GM23338 (cell line): ENCODE results near the gene RTF1. TPM values are rescaled to one million over a fixed set of nuclear protein-coding genes. Genes with fewer than 3 reads are reported as not detected.
"Not testable (repeated sequence)": the region's sequence is repeated elsewhere in the genome, so short reads cannot be mapped to it uniquely, and the experiment has no call there.

ENCODE experiments used
- ATAC-seq: fragments of 200-7000 bp; cut with Tn5 transposase; 3 replicates; pipeline ENCODE4 v1.9.1; 2020
- DNase-seq: peaks from one replicate; pipeline ENCODE4 v3.0.0-alpha.2; 2015; ENCODE audit warnings: low spot score
- H2AFZ ChIP-seq: fragments of 200-600 bp; sonication (generic); 2 replicates; pipeline ENCODE4 v1.8.0; 2016; ENCODE audit warnings: antibody characterized with exemption, mild to moderate bottlenecking, moderate library complexity
- H3F3A ChIP-seq: fragments of 200-600 bp; sonication (generic); replicated peaks from 2 replicates; pipeline ENCODE4 v1.8.0; 2017; ENCODE audit warnings: antibody characterized with exemption, mixed run types, low read depth
- H3K27ac ChIP-seq: fragments of 200-600 bp; sonication (generic); 2 replicates; pipeline ENCODE4 v1.6.1; 2016; ENCODE audit warnings: low read depth
- H3K27me3 ChIP-seq: fragments of 200-600 bp; sonication (generic); 2 replicates; pipeline ENCODE4 v1.8.0; 2016; ENCODE audit warnings: mild to moderate bottlenecking, mixed run types, moderate library complexity; ENCODE audit not compliant: insufficient read depth
- H3K36me3 ChIP-seq: fragments of 200-600 bp; sonication (generic); 2 replicates; pipeline ENCODE4 v1.8.0; 2016; ENCODE audit warnings: mild to moderate bottlenecking; ENCODE audit not compliant: insufficient read depth
- H3K4me1 ChIP-seq: fragments of 200-600 bp; sonication (generic); 2 replicates; pipeline ENCODE4 v1.8.0; 2016; ENCODE audit warnings: mild to moderate bottlenecking, moderate library complexity; ENCODE audit not compliant: insufficient read depth
- H3K4me2 ChIP-seq: fragments of 200-600 bp; sonication (generic); 2 replicates; pipeline ENCODE4 v1.7.1; 2017; ENCODE audit warnings: mixed run types
- H3K4me3 ChIP-seq: fragments of 200-600 bp; sonication (generic); 2 replicates; pipeline ENCODE4 v1.6.1; 2016; ENCODE audit warnings: mixed run types
- H3K79me2 ChIP-seq: fragments of 200-600 bp; sonication (generic); replicated peaks from 2 replicates; pipeline ENCODE4 v1.8.0; 2017; ENCODE audit warnings: mild to moderate bottlenecking; ENCODE audit not compliant: insufficient read depth
- H3K9me2 ChIP-seq: fragments of 200-600 bp; sonication (generic); 2 replicates; pipeline ENCODE4 v1.8.0; 2017; ENCODE audit not compliant: insufficient read depth
- H4K20me1 ChIP-seq: fragments of 200-600 bp; sonication (generic); replicated peaks from 2 replicates; pipeline ENCODE4 v1.8.0; 2017; ENCODE audit warnings: mild to moderate bottlenecking; ENCODE audit not compliant: insufficient read depth
- H3K27ac Mint-ChIP-seq: 2 replicates; pipeline ENCODE4 v1.8.0; 2020; ENCODE audit warnings: inconsistent platforms, mild to moderate bottlenecking, moderate library complexity, mixed read lengths
- H3K27me3 Mint-ChIP-seq: 3 replicates; pipeline ENCODE4 v1.8.0; 2022; ENCODE audit warnings: low read depth, mild to moderate bottlenecking, moderate library complexity, mixed read lengths, inconsistent platforms; ENCODE audit not compliant: insufficient read depth, poor library complexity
- H3K36me3 Mint-ChIP-seq: 3 replicates; pipeline ENCODE4 v1.8.0; 2021; ENCODE audit warnings: low read depth, mild to moderate bottlenecking, inconsistent platforms, moderate library complexity, mixed read lengths
- H3K4me1 Mint-ChIP-seq: 3 replicates; pipeline ENCODE4 v1.8.0; 2020; ENCODE audit warnings: mild to moderate bottlenecking, inconsistent platforms, mixed read lengths
- H3K4me3 Mint-ChIP-seq: 3 replicates; pipeline ENCODE4 v1.8.0; 2021; ENCODE audit warnings: moderate library complexity, mild to moderate bottlenecking, inconsistent platforms, mixed read lengths
- H3K9me3 Mint-ChIP-seq: 3 replicates; pipeline ENCODE4 v1.8.0; 2020; ENCODE audit warnings: moderate library complexity, mild to moderate bottlenecking, inconsistent platforms, mixed read lengths
- CTCF ChIP-seq, 2 experiments: fragments of 200-600 bp in 1 of 2; sonication (generic) in 1 of 2; conservative IDR thresholded peaks; 2 replicates each; pipeline versions ENCODE4 v1.5.1 to v1.6.1; 2016 to 2017; ENCODE audit warnings: antibody characterized with exemption in 2 of 2, low read depth in 2 of 2, mild to moderate bottlenecking in 2 of 2, moderate library complexity in 1 of 2
- EZH2phosphoT487 ChIP-seq: fragments of 200-600 bp; sonication (generic); IDR thresholded peaks from one replicate; pipeline ENCODE4 v1.8.1; 2018; ENCODE audit warnings: antibody characterized with exemption; ENCODE audit not compliant: unreplicated experiment
- POLR2AphosphoS5 ChIP-seq: IDR thresholded peaks from 2 replicates; pipeline ENCODE4 v1.6.1; 2016; ENCODE audit warnings: antibody characterized with exemption, low read depth
- STAT1 ChIP-seq: IDR thresholded peaks from one replicate; pipeline ENCODE4 v1.6.1; 2016; ENCODE audit warnings: antibody characterized with exemption; ENCODE audit not compliant: unreplicated experiment
- ZNF114 ChIP-seq: fragments of 250-450 bp; sonication (Bioruptor Pico); IDR thresholded peaks from 2 replicates; pipeline ENCODE4 v1.5.0; 2020; ENCODE audit warnings: mild to moderate bottlenecking, moderate library complexity
- ZNF462 ChIP-seq: fragments of 250-450 bp; sonication (Bioruptor Pico); IDR thresholded peaks from 2 replicates; pipeline ENCODE4 v1.5.0; 2020; ENCODE audit warnings: mild to moderate bottlenecking, moderate library complexity
- polyA plus RNA-seq: library from polyadenylated mRNA; unstranded; fragments of >200 nt; fragmentation: Nextera tagmentation; extraction: Ambion mirVana; gene quantifications from 2 replicates; pipeline ENCODE4 v1.2.1, GENCODE V29; 2016
- total RNA-seq: library from RNA; depleted of rRNA; stranded (reverse); fragments of >200 nt; shearing (Covaris generic); gene quantifications from 2 replicates; pipeline ENCODE4 v1.2.3, GENCODE V29; 2014
- TF ChIP-seq, protein P1 (sequence below): IDR thresholded peaks from one replicate; pipeline ENCODE4 v1.6.1; 2018; ENCODE audit warnings: antibody characterized with exemption; ENCODE audit not compliant: unreplicated experiment

Gene RTF1
- total and polyA plus RNA-seq, 2 experiments from 2014 or later, result 38.1 to 298 TPM

DNA sequence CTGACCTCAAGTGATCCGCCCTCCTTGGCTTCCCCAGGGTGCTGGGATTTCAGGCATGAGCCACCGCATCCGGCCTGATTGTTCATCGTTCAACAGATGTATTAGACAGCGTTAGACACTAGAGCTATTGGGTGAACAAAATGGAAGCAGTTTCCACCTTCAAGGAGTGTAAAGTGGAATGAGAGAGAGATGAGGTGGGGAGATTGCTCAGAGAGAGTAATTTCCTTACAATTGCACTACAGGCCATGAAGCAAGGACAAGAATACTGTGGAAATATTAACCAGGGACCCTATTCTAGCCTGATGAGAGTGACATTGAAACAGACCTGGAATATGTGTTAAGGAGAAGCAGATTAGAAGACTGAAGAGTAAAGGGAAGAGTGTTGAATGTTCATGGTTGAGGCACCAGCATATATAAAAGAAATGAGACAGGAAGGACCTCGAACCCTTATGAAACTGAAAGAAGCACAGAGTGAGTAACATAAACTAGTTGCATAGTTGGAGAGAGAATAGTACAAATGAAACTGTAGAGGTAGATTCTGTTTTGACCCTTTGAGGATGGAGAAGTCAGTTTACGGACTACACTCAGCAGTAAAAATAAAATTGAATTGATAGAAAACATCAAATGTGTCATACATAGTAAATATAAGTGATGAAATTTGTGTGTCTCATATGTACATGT, 7.2 kb downstream of the RTF1 start (continued):
- TF ChIP-seq ZNF462 (CRISPR knock-in tag) (no peak), ZNF114 (CRISPR knock-in tag) (no peak), STAT1 (no peak), POLR2AphosphoS5 (no peak), EZH2phosphoT487 (no peak)

DNA sequence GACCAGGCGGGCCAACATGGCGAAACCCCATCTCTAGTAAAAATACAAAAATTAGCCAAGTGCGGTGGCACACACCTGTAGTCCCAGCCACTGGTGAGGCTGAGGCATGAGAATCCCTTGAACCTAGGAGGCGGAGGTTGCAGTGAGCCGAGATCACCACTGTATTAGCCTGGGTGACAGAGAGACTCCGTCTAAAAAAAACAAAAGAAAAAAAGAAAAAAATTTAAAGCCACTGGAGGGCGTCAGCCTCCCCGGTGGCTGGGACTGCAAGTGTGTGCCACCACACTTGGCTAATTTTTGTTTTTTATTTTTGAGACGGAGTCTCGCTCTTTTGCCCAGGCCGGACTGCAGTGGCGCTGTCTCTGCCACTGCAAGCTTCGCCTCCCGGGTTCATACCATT, 7.9 kb downstream of the RTF1 start:
- H4K20me1 ChIP-seq, result peaks cover 36% of the 10 kb centered on the region
- no peaks in the 10 kb centered on the region; the same call in 1 of the 2 replicates for H3F3A ChIP-seq
- H3K27ac Mint-ChIP-seq, result no peak overlapping the region
- no peaks in the 10 kb centered on the region for H3K4me1 ChIP-seq
- no peak overlapping the region for H2AFZ ChIP-seq
- no peaks in the 10 kb centered on the region for H3K9me2 ChIP-seq
- TF ChIP-seq, protein P1, sequence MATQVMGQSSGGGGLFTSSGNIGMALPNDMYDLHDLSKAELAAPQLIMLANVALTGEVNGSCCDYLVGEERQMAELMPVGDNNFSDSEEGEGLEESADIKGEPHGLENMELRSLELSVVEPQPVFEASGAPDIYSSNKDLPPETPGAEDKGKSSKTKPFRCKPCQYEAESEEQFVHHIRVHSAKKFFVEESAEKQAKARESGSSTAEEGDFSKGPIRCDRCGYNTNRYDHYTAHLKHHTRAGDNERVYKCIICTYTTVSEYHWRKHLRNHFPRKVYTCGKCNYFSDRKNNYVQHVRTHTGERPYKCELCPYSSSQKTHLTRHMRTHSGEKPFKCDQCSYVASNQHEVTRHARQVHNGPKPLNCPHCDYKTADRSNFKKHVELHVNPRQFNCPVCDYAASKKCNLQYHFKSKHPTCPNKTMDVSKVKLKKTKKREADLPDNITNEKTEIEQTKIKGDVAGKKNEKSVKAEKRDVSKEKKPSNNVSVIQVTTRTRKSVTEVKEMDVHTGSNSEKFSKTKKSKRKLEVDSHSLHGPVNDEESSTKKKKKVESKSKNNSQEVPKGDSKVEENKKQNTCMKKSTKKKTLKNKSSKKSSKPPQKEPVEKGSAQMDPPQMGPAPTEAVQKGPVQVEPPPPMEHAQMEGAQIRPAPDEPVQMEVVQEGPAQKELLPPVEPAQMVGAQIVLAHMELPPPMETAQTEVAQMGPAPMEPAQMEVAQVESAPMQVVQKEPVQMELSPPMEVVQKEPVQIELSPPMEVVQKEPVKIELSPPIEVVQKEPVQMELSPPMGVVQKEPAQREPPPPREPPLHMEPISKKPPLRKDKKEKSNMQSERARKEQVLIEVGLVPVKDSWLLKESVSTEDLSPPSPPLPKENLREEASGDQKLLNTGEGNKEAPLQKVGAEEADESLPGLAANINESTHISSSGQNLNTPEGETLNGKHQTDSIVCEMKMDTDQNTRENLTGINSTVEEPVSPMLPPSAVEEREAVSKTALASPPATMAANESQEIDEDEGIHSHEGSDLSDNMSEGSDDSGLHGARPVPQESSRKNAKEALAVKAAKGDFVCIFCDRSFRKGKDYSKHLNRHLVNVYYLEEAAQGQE, result no peak
- peak; percentile 24 to 26; a peak in 2 of 4 replicates for TF ChIP-seq CTCF (conservative IDR thresholded peaks at IDR 0.05; ENCODE audit: low read depth in 2 of 2)
- H3K9me3 Mint-ChIP-seq, result no peaks in the 10 kb centered on the region; the same call in 2 of the 3 replicates
- H3K36me3 ChIP-seq, result no peaks in the 10 kb centered on the region
- H3K27ac ChIP-seq, result no peak overlapping the region
- H3K4me2 ChIP-seq, result no peak overlapping the region
- no peaks in the 10 kb centered on the region for H3K27me3 ChIP-seq
- DNase-seq (peak; percentile 62), ATAC-seq (peak; percentile 60; the same call in 2 of the 3 replicates)
- peaks cover 12% of the 10 kb centered on the region for H3K36me3 Mint-ChIP-seq
- H3K79me2 ChIP-seq, result peaks cover 91% of the 10 kb centered on the region
- peaks cover 3% of the 10 kb centered on the region for H3K27me3 Mint-ChIP-seq
- peaks cover 4% of the 10 kb centered on the region; the same call in 2 of the 3 replicates for H3K4me1 Mint-ChIP-seq
- no peak overlapping the region for H3K4me3 ChIP-seq
- no peak overlapping the region for H3K4me3 Mint-ChIP-seq

DNA sequence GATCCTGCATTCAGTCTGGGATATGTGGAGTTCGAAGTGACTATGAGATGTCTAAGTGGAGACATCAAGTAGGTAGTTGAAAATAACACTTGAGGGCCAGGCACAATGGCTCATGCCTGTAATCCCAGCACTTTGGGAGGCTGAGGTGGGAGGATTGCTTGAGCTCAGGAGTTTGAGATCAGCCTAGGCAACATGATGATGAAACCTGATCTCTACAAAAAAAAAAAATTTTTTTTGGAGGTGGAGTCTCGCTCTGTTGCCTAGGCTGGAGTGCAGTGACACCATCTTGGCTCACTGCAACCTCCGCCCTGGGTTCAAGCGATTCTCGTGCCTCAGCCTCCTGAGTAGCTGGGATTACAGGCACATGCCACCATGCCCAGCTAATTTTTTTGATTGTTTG, 9.0 kb downstream of the RTF1 start:
- not testable (repeated sequence) for H3K4me1 Mint-ChIP-seq, H3K27me3 ChIP-seq, H3K27ac Mint-ChIP-seq, DNase-seq, H3K4me3 ChIP-seq, ATAC-seq, H3K4me3 Mint-ChIP-seq, H3K9me2 ChIP-seq, H3K4me2 ChIP-seq, H3K36me3 ChIP-seq, H3K4me1 ChIP-seq, H2AFZ ChIP-seq, H3K27ac ChIP-seq, H3K9me3 Mint-ChIP-seq, H3K27me3 Mint-ChIP-seq, H3F3A ChIP-seq
- Histone ChIP-seq H4K20me1 (peaks cover 28% of the 10 kb centered on the region), H3K79me2 (peaks cover 90% of the 10 kb centered on the region)
- peaks cover 12% of the 10 kb centered on the region for H3K36me3 Mint-ChIP-seq
